K562 (cell line): ENCODE data around the gene AUNIP.

Source experiments
- ATF1 ChIP-seq, 2 experiments: fragments of 450-650 bp in 1 of 2; IDR thresholded peaks; 2 replicates each; pipeline ENCODE4 v1.6.1; 2016; ENCODE audit warnings: missing compliant biosample characterization in 1 of 2, missing genetic modification characterization in 1 of 2
- CTCF ChIP-seq, 3 experiments: IDR thresholded peaks in 2 of 3; conservative IDR thresholded peaks in 1 of 3; 2 replicates each; pipeline ENCODE4 v1.5.1; 2011 to 2012; ENCODE audit warnings: low read length in 3 of 3, mild to moderate bottlenecking in 3 of 3, control low read depth in 2 of 3, improper control_type of control experiment in 1 of 3, inconsistent platforms in 1 of 3, low read depth in 1 of 3, mixed read lengths in 1 of 3, moderate library complexity in 1 of 3; ENCODE audit not compliant: insufficient read depth in 2 of 3
- DPF2 ChIP-seq: fragments of 450-650 bp; IDR thresholded peaks from 2 replicates; pipeline ENCODE4 v1.6.1; 2016
- ELK1 ChIP-seq: sonication (generic); formaldehyde crosslinking; IDR thresholded peaks from 2 replicates; pipeline ENCODE4 v1.8.1; 2022; ENCODE audit warnings: missing genetic modification reagents
- HSF4 ChIP-seq: fragments of 250-450 bp; sonication (Bioruptor Pico); IDR thresholded peaks from 2 replicates; pipeline ENCODE4 v2.1.2; 2022; ENCODE audit warnings: mild to moderate bottlenecking, moderate library complexity, borderline replicate concordance
- REST ChIP-seq, 2 experiments: fragments of 450-650 bp; formaldehyde crosslinking in 1 of 2; IDR thresholded peaks; 2 replicates each; pipeline versions ENCODE4 v1.4.0 to v1.6.1; 2014 to 2020; ENCODE audit warnings: mild to moderate bottlenecking in 2 of 2, borderline replicate concordance in 1 of 2, low read depth in 1 of 2
- SAP30 ChIP-seq: fragments of 200-600 bp; sonication (generic); IDR thresholded peaks from 2 replicates; pipeline ENCODE4 v1.6.1; 2012; ENCODE audit warnings: borderline replicate concordance, low read depth, mild to moderate bottlenecking, moderate library complexity, low read length, control low read depth, inconsistent platforms; ENCODE audit not compliant: insufficient read depth, poor library complexity, severe bottlenecking
- SP2 ChIP-seq: IDR thresholded peaks from 2 replicates; pipeline ENCODE4 v1.6.1; 2011; ENCODE audit warnings: mild to moderate bottlenecking, low read depth, low read length, moderate library complexity; ENCODE audit not compliant: poor library complexity, severe bottlenecking; ENCODE audit errors: extremely low read depth
- ZBED1 ChIP-seq: IDR thresholded peaks from 2 replicates; pipeline ENCODE4 v1.6.1; 2014

- TF ChIP-seq ZBED1 (no peak), CTCF (IDR thresholded peaks at IDR 0.05 in 2 of 3, conservative IDR thresholded peaks at IDR 0.05 in 1 of 3; ENCODE audit: insufficient read depth in 2 of 3, low read depth in 1 of 3, low read length in 3 of 3) (no peak), HSF4 (CRISPR knock-in tag) (no peak), SAP30 (no peak), DPF2 (no peak), ELK1 (CRISPR knock-in tag) (no peak), SP2 (no peak), ATF1 (CRISPR knock-in tag; IDR thresholded peaks at IDR 0.05) (no peak), ATF1 (tag; IDR thresholded peaks at IDR 0.05) (no peak), REST (IDR thresholded peaks at IDR 0.05; ENCODE audit: borderline replicate concordance) (no peak), REST (CRISPR knock-in tag; IDR thresholded peaks at IDR 0.05; ENCODE audit: low read depth) (no peak)
Measured at GRCh38 chr1:25862785-25863485, 3.7 kb upstream of the AUNIP start.
